ENCODE measurements around the gene NT5C. TPM values are rescaled to one million over a fixed set of nuclear protein-coding genes. Genes with fewer than 3 reads are reported as not detected.
"Not testable (repeated sequence)": the region's sequence is repeated elsewhere in the genome, so short reads cannot be mapped to it uniquely, and the experiment has no call there.

NT5C gene
- total RNA-seq, 1 donor from 2014 or later = 53.9 TPM

DNA sequence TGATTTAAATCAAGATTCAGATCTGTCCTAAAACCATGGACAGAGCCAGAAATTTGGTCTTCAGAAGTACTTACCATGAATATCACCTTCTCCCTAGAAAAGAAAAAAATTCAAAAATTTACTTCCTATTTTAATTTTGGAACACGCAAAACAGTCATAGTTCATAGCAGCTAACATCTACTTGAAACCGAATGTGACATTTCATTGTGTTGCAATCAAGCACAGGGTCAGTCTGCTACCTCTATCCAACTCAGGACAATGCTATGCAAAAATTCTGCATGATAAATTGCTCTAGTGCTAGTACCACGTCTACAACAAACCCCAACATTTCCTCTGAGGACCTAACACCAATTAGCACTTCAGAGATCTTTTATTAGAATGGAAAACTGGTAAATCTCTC is 15.1 kb upstream of the NT5C start:
- intact Hi-C loops (cut with micrococcal nuclease) = no loop called here

DNA sequence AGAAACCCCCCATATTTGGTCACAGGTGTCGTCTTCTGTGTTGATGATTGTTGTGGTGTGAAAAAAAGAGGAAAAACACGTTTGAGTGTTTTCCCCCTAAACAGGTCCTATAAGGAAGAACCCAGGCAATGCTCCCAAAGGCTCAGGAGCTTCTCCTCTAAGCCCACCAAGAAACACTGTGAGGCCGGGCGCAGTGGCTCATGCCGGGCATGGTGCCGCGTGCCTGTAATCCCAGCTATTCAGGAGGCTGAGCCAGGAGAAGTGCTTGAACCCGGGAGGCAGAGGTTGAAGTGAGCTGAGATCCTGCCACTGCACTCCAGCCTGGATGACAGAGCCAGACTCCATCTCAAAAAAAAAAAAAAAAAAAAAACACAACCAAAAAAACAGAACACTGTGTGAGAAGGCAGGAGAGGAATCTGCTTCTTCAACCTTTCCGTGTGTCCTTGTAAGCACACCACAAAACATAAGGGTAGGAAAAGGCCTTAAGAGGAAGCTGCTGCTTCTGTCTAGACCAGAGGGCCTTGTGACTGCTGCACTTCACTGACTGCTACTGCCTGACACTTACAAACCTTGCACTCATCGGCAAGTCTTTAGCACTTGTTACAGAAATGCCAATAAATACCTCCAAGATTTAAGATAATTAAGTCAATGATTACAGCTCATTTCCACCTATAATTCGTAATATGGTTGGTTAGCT is 13.4 kb upstream of the NT5C start:
- intact Hi-C loops (cut with micrococcal nuclease) = no loop called here

DNA sequence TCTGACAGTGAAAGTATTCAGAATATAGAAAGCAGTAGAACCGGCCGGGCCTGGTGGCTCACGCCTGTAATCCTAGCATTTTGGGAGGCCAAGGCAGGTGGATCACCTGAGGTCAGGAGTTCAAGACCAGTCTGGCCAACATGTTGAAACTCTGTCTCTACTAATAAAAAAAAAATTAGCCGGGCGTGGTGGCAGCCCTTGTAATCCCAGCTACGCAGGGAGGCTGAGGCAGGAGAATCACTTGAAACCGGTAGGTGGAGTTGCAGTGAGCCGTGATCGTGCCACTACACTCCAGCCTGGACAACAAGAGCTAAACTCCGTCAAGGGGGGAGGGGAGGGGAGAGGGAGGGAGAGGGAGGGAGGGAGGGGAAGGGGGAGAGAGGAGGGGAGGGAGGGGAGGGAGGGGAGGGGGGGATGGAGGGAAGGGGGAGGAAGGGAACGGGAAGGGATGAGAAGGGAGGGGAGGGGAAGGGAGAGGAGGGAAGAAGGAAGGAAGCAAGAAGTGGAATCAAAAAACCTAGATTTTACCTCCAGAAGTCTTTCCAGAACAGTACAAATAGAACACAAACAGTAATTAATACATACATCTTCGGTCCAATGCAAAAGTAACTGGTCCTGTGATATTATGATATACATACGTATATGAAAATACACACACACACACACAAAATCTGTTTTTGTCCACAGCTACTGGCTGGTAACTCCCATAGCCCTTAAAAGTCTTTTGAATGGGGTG is 10.9 kb upstream of the NT5C start:
- intact Hi-C loops (cut with micrococcal nuclease) = no loop called here

GRCh38 chr17:75138519-75138918 is 7.0 kb upstream of the NT5C start:
- intact Hi-C loops (cut with micrococcal nuclease) = no loop called here

- intact Hi-C loops (cut with micrococcal nuclease) = not testable (repeated sequence)
Measured at GRCh38 chr17:75137762-75138161, 6.2 kb upstream of the NT5C start.

GRCh38 chr17:75135946-75136345 is 4.4 kb upstream of the NT5C start:
- intact Hi-C loops (cut with micrococcal nuclease) = no loop called here

GRCh38 chr17:75135452-75135851 is 3.9 kb upstream of the NT5C start:
- intact Hi-C loops (cut with micrococcal nuclease) = no loop called here

GRCh38 chr17:75133607-75134347 is 2.2 kb upstream of the NT5C start:
- intact Hi-C loops (cut with micrococcal nuclease) = loop anchor here (5.0 kb wide), 1 partner anchor 39 kb away; no protein-coding TSS in a partner anchor

GRCh38 chr17:75133001-75133400 is 1.5 kb upstream of the NT5C start:
- intact Hi-C loops (cut with micrococcal nuclease) = loop anchor here (5.0 kb wide), 1 partner anchor 39 kb away; no protein-coding TSS in a partner anchor

GRCh38 chr17:75132018-75133000 is 767 bp upstream of the NT5C start:
- intact Hi-C loops (cut with micrococcal nuclease) = loop anchor here (5.0 kb wide), 1 partner anchor 40 kb away; no protein-coding TSS in a partner anchor

- intact Hi-C loops (cut with micrococcal nuclease) = loop anchor here (1.0 to 5.0 kb wide), 6 partner anchors 16 to 169 kb away; partner anchors contain the start of genes JPT1 and NUP85
Measured at GRCh38 chr17:75130632-75131277, 787 bp downstream of the NT5C start.

DNA sequence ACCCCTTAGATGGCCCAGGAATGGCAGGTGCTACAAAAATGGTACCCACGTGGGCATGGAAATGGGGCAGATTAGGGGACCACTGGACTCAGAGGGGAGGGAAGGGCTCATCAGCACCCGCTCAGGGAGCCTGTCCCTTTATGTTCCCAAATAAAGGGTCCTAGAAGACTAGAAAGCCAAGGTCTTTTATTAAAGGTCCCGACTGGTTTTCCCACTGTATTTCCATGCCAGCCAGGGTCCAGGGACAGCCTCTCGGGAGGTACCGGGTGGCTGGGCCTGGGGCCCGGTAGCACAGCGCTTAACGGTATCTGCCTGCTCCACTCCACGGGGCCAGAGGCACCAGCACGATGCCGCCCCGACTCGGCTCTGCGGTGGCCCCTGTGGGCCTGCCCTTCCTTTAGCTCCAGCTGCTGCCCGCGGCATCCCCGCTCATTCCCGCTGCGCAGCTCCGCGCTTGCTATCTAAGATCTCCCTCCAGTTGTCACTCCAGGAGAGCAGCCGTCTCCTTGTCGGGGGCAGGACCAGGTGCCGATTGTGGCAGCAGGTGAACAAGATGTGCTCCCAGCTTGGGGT is 1.4 kb downstream of the NT5C start:
- intact Hi-C loops (cut with micrococcal nuclease) = loop anchor here (1.0 to 5.0 kb wide), 4 partner anchors 16 to 69 kb away; partner anchors contain the start of gene JPT1

GRCh38 chr17:75129576-75129975 is 2.0 kb downstream of the NT5C start:
- intact Hi-C loops (cut with micrococcal nuclease) = no loop called here

DNA sequence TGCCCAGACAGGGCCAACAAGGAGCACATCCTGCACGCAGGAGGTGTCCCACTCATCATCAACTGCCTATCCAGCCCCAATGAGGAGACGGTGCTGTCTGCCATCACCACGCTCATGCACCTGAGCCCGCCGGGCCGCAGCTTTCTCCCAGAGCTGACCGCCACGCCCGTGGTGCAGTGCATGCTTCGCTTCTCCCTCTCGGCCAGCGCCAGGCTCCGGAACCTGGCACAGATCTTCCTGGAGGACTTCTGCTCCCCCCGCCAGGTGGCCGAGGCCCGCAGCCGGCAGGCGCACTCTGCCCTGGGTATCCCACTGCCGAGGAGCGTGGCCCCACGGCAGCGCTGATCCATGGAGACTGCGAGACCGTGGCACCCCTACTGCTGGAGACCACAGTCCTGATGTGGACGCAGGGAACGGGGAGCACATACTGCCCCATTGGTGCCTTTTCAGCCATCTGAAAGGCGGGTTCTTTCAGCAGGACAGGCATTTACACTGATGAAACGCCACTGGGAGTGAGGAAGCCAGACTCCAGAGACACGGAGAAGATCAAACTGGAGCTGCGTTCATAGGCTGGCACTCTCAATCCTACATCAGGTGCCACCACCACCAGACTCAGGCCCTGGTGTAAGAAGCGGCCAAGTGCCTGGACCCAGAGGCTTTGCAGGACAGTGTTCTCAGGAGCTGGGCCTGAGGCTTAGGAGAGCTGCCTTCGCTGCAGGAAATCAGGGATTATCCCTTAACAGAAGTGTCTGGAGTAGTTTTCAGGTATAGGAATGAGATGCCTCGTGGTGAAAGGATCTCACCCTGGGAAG is 2.6 kb downstream of the NT5C start:
- intact Hi-C loops (cut with micrococcal nuclease) = no loop called here

DNA sequence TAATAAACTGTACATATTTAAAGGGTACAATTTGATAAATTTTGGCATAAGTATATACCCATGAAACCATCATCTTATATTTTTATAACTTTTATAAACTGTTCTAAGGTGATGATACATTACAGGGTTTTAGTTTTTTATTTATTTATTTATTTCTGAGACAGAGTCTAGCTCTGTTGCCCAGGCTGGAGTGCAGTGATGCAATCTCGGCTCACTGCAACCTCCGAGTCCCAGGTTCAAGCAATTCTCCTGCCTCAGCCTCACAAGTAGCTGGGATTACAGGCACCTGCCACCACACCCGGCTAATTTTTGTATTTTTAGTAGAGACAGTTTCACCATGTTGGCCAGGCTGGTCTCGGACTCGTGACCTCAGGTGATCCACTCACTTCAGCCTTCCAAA is 3.6 kb downstream of the NT5C start:
- intact Hi-C loops (cut with micrococcal nuclease) = not testable (repeated sequence)

- intact Hi-C loops (cut with micrococcal nuclease) = no loop called here
Measured at GRCh38 chr17:75126954-75127353, 4.6 kb downstream of the NT5C start.

GRCh38 chr17:75125984-75126383 is 5.6 kb downstream of the NT5C start:
- intact Hi-C loops (cut with micrococcal nuclease) = no loop called here

GRCh38 chr17:75124819-75125162 is 6.8 kb downstream of the NT5C start:
- intact Hi-C loops (cut with micrococcal nuclease) = no loop called here

Measured in T-helper 1 cell treated with Interleukin-12 subunit alpha and Interleukin-12 subunit beta and Interleukin-4 antibody, amounts not matched to agents 30 ng/mL and 1 ng/mL, for 36 hours (primary cell).